Activated CD8-positive, alpha-beta T cell treated with anti-CD3 and anti-CD28 coated beads for 36 hours (primary cell): ENCODE data around the gene NXPH1. TPM values are rescaled to one million over a fixed set of nuclear protein-coding genes. Genes with fewer than 3 reads are reported as not detected.

Source experiments
- ATAC-seq: fragments of 200-7000 bp; cut with Tn5 transposase; one replicate; pipeline ENCODE4 v1.10.0; 2021; ENCODE audit warnings: mild to moderate bottlenecking, moderate library complexity
- CTCF ChIA-PET: fragments of 350-600 bp; sonication (Branson Sonifier 250); formaldehyde crosslinking; loops from one replicate; lab custom pipeline; 2021; ENCODE audit warnings: antibody characterized with exemption; lab: Charles Lee
- POLR2A ChIA-PET: fragments of 350-600 bp; sonication (Branson Sonifier 250); formaldehyde crosslinking; loops from one replicate; lab custom pipeline; 2021; ENCODE audit warnings: antibody characterized with exemption; lab: Charles Lee
- DNase-seq: peaks from one replicate; pipeline ENCODE4 v3.0.0-alpha.2; 2020
- H3K27ac Mint-ChIP-seq: one replicate; pipeline ENCODE4 v1.8.0; 2021; ENCODE audit warnings: mild to moderate bottlenecking, mixed read lengths
- H3K27me3 Mint-ChIP-seq: one replicate; pipeline ENCODE4 v1.8.0; 2021; ENCODE audit warnings: mixed read lengths
- H3K36me3 Mint-ChIP-seq: one replicate; pipeline ENCODE4 v1.8.0; 2021; ENCODE audit warnings: low read depth, mixed read lengths
- H3K4me1 Mint-ChIP-seq: one replicate; pipeline ENCODE4 v1.8.0; 2021; ENCODE audit warnings: low read depth, mixed read lengths
- H3K4me3 Mint-ChIP-seq: one replicate; pipeline ENCODE4 v1.8.0; 2021; ENCODE audit warnings: mild to moderate bottlenecking, moderate library complexity, mixed read lengths
- H3K9me3 Mint-ChIP-seq: one replicate; pipeline ENCODE4 v1.8.0; 2021; ENCODE audit warnings: mixed read lengths
- intact Hi-C: fragments of 100-400 bp; cut with micrococcal nuclease; formaldehyde crosslinking; loops from one replicate; pipeline ENCODE4 v1.10.0; 2022
- total RNA-seq, 2 experiments: library from RNA; stranded (reverse); gene quantifications; one replicate each; pipeline ENCODE4 v1.2.3, GENCODE V29; 2021
- TF ChIP-seq, protein P1 (sequence below): fragments of 200-600 bp; IDR thresholded peaks from one replicate; pipeline ENCODE4 v1.8.0; 2022; ENCODE audit warnings: antibody characterized with exemption, mild to moderate bottlenecking

Gene NXPH1
- total RNA-seq, 2 experiments from 2014 or later = not detected

DNA sequence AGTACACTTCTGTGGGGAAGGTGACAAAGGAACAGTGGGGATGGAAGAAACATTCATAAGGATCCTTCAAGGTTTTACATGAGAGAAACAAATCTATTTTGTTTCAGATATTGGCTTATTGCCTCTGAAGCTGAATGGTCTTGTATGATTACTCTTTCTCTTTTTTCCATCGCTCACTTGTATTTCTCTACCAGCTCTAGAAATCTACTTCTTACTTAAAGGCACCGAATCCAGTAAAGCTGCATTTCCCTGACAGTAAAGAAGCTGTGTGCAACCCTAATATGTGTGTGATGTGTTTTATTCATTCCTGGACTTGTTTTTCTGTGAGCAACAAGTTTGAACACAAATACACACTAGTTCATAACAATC is 45.2 kb upstream of the NXPH1 start:
- Mint-ChIP-seq H3K27me3 (peaks cover 26% of the 10 kb centered on the region), H3K9me3 (no peaks in the 10 kb centered on the region), H3K4me1 (peaks cover 3% of the 10 kb centered on the region), H3K27ac (no peak overlapping the region), H3K4me3 (no peak overlapping the region), H3K36me3 (no peaks in the 10 kb centered on the region)
- TF ChIP-seq, protein P1, sequence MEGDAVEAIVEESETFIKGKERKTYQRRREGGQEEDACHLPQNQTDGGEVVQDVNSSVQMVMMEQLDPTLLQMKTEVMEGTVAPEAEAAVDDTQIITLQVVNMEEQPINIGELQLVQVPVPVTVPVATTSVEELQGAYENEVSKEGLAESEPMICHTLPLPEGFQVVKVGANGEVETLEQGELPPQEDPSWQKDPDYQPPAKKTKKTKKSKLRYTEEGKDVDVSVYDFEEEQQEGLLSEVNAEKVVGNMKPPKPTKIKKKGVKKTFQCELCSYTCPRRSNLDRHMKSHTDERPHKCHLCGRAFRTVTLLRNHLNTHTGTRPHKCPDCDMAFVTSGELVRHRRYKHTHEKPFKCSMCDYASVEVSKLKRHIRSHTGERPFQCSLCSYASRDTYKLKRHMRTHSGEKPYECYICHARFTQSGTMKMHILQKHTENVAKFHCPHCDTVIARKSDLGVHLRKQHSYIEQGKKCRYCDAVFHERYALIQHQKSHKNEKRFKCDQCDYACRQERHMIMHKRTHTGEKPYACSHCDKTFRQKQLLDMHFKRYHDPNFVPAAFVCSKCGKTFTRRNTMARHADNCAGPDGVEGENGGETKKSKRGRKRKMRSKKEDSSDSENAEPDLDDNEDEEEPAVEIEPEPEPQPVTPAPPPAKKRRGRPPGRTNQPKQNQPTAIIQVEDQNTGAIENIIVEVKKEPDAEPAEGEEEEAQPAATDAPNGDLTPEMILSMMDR = no peak
- ChIA-PET POLR2A (no interaction called here), CTCF (no interaction called here)
- intact Hi-C loops = no loop called here
- DNase-seq = no peak
- no peak for ATAC-seq

DNA sequence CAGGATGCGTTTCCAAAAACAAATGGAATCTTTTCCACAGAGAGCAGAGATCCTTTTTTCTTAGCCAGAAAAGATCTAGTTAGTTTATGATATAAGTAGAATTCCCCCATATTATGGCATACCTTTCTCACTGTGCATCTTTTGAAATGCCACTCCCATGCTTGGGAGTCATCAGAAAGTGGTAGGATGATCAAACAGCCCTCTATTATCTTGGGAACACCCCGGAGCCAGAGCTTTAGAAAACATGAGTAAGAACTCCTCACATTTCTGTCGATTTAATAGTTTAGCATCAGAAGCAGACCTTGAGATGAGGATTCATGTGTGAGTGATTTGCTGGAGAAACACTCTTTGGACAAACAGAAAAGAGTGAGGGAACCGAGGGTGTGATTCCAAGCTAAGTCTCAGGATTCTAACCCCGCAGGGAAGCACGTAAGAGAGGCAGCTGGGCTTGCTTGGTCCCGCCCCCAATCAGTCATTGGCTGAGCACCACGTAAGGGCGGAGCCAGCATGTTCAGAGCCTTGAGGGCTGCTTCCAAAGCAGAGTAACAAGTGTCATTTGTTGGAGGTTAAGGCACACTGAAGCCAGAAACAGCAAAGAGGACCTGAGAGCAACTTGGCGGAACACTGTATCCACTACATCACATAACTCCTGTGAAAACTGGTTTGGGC is 43.7 kb upstream of the NXPH1 start:
- Mint-ChIP-seq H3K36me3 (no peaks in the 10 kb centered on the region), H3K9me3 (no peaks in the 10 kb centered on the region), H3K27ac (no peak overlapping the region), H3K27me3 (peaks cover 30% of the 10 kb centered on the region), H3K4me3 (no peak overlapping the region), H3K4me1 (peaks cover 3% of the 10 kb centered on the region)
- TF ChIP-seq, protein P1 = no peak
- ChIA-PET CTCF (no interaction called here), POLR2A (no interaction called here)
- intact Hi-C loops = no loop called here
- no peak for ATAC-seq
- DNase-seq = no peak

DNA sequence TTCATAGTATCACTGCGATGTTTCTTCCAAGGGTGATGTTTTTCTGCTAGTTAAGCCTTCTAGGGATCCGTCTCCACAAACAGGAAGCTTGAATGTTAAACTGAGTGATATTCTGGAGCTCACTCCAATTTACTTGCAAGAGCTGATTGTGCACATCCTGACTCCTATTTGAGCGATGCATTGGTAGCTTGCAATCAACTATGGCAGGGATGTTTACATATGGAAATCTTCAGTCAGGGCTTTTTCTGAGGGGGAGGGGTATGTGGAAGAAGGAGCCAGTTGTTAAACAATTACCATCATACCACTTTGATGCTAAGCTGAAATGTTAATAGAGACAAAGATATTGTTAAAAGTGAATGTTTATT is 43.2 kb upstream of the NXPH1 start:
- peaks cover 3% of the 10 kb centered on the region for H3K4me1 Mint-ChIP-seq
- no peaks in the 10 kb centered on the region for H3K9me3 Mint-ChIP-seq
- no peak for DNase-seq
- H3K27ac Mint-ChIP-seq = no peak overlapping the region
- no peak overlapping the region for H3K4me3 Mint-ChIP-seq
- POLR2A ChIA-PET = no interaction called here
- TF ChIP-seq, protein P1 = no peak
- intact Hi-C loops = no loop called here
- CTCF ChIA-PET = no interaction called here
- peaks cover 30% of the 10 kb centered on the region for H3K27me3 Mint-ChIP-seq
- ATAC-seq = no peak
- H3K36me3 Mint-ChIP-seq = no peaks in the 10 kb centered on the region

DNA sequence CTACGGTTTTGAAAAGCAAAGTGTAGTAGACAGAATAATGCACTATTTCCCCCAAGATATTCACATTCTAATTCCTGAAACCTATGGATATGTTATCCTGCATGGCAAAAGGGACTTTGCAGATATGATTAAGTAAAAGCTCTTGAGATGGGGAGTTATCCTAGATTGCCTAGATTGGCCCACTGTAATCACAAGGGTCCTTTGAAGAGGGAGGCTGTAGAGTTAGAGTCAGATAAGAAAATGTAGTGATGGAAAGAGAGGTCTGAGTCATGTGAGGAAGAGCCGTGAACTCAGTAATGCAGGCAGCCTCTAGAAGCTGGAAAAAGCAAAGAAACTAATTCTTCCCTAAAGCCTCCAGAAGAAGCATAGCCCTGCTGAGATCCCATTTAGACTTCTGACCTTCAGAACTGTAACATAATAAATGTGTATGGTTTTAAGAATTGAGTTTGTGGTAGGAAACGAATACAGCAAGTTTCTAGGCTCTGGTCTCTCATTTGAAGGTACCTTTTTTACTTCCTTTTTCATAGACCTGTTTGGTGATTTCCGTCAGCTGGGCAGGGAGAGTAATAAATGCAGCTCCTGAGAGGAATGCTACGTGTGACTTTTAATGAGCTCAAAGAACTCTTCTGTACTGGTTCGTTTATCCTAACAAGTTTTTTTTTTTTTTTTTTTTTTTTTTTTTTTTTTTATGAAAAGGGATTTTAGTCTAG is 41.9 kb upstream of the NXPH1 start:
- ChIA-PET POLR2A (no interaction called here), CTCF (no interaction called here)
- H3K9me3 Mint-ChIP-seq = no peaks in the 10 kb centered on the region
- intact Hi-C loops = no loop called here
- peaks cover 25% of the 10 kb centered on the region for H3K27me3 Mint-ChIP-seq
- DNase-seq (no peak), ATAC-seq (no peak)
- TF ChIP-seq, protein P1 = no peak
- no peak overlapping the region for H3K27ac Mint-ChIP-seq
- no peak overlapping the region for H3K4me3 Mint-ChIP-seq
- no peaks in the 10 kb centered on the region for H3K36me3 Mint-ChIP-seq
- H3K4me1 Mint-ChIP-seq = peaks cover 3% of the 10 kb centered on the region

DNA sequence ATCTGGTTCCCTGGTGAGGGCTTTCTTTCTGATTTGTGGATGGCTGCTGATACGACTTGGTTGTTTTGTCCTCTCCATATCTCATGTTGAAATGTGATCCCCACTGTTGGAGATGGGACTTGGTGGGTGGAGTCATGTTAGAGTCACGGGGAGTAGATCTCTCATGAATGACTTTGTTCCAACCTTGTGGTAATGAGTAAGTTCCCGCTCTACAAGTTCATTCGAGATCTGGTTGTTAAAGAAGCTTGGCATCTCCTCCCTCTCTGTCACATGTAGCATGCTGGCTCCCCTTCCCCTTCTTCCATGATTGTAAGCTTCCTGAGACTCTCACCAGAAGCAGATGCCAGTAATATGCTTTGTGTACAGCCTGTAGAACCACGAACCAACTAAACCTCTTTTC is 37.1 kb upstream of the NXPH1 start:
- Mint-ChIP-seq H3K4me1 (peaks cover 1% of the 10 kb centered on the region), H3K9me3 (no peaks in the 10 kb centered on the region), H3K36me3 (no peaks in the 10 kb centered on the region), H3K4me3 (no peak overlapping the region), H3K27ac (no peak overlapping the region), H3K27me3 (peaks cover 16% of the 10 kb centered on the region)
- intact Hi-C loops = no loop called here
- CTCF ChIA-PET = interaction anchor here (0.9 kb wide), 1 partner anchor 11 kb away, joined by 3 read pairs; no protein-coding TSS in a partner anchor
- TF ChIP-seq, protein P1 = no peak
- ATAC-seq = no peak
- POLR2A ChIA-PET = no interaction called here
- DNase-seq = no peak
